Stimulated activated CD4-positive, alpha-beta T cell treated with anti-CD3 and anti-CD28 coated beads, Interleukin-15, amount 100 ng/mL, for 48 hours (primary cell): ENCODE results near the gene NPPA.
"Not testable (repeated sequence)": the region's sequence is repeated elsewhere in the genome, so short reads cannot be mapped to it uniquely, and the experiment has no call there.

Experiments used
- DNase-seq, 2 donors: peaks; one replicate each; pipeline ENCODE4 v3.0.0-alpha.2; 2020; ENCODE audit warnings: low read depth in 2 of 2

NPPA gene

DNA sequence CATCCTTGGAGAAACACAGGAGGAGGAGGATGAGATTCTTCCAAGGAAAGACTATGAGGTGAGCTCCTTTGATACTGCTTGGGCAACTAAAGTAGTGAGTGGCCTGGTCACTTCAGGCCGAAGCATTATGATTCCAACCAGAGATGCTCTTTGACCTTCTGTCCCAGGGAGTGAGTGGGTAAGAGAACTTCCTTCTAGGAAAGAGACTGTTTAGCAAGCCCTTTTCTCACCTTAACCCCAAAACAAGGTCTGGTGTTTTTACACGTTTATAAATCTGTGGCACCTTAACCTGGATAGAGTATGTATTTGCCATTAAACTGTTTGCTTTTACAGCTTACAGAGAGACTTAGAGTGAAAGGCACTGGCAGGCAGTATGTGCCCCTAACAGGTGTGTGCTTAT is 40.5 kb downstream of the NPPA start:
- DNase-seq = no peak

DNA sequence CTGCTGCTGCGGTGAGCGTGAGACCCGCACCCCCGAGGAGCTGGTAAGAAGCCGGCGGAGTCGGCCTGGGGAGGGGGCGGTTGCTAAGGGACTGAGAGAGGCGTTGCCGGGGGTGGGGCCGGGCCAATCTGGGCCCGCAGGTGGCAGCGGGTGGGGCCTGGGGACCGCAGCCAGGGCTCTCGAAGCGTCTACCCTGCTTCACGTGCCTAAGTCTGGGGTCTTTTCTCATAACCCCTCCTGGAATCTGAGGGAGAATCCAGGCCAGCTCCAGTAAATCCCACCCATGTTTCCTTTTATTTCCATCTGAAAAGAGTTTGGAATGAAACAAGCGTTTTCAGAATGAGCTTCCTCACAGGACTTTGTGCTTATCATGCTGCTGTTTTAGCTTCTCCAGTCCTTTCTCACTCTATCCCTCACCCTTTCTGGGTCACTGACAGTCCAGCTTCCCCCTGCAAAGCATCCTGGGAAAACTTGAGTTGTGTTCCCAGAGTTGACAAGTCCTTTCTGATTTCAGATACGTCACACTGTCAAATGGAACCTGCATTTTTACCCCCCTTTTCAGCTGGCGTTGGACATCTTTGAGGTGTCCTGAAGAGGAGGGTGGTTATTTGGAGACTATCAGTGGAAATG is 41.2 kb downstream of the NPPA start:
- no peak for DNase-seq

DNA sequence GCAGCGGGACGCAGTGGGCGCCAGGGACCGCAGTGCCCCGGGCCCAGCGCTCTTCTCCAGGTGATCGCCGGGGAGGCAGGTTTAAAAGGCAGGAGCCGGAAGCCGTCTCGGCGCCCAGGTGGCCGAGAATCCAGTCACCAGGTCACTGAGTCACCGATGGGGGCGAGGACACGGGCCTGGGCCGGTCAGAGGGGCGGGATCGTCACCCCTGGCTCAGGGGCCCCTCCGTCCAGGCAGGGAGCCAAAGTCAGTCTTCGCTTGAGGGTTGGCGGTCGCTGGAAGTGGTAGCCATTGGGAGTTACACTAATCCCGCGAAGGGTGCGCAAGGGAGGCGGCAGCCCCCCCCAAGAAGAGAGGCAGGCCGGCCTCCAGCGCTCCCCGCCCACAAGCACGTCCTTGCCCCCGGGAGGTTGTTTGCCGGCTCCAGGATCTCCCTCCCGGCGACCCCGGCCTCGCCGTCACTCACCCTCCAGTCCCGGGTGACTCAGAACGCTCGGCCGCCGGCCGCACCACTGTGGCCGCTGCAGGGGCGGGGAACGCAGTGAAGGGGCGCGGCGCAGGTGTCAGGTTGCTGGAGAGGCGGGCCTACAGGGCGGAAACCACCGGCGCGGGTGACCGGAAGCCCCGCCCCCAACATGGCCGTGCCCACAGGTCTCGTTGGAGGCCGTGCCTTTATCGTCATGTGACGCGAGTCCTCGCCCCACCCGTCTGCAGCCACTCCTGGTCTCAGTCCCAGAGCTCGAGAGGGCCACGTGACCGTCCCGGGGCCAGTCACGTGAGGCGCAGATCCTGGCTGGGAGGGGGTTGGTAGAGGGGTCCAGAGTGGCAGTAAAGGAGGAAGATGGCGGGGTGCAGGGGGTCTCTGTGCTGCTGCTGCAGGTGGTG is 41.9 kb downstream of the NPPA start, which contains the start of the genes CLCN6 and MTHFR:
Gene CLCN6 (plus strand): TSS at position 770 of the 885 bp plus-strand sequence. CDS start 72 bp downstream, at position 842.
Gene MTHFR (minus strand): TSS at position 543 of the 885 bp plus-strand sequence. CDS start 2,848 bp downstream, outside the sequence.
- DNase-seq = peak; percentile 98

DNA sequence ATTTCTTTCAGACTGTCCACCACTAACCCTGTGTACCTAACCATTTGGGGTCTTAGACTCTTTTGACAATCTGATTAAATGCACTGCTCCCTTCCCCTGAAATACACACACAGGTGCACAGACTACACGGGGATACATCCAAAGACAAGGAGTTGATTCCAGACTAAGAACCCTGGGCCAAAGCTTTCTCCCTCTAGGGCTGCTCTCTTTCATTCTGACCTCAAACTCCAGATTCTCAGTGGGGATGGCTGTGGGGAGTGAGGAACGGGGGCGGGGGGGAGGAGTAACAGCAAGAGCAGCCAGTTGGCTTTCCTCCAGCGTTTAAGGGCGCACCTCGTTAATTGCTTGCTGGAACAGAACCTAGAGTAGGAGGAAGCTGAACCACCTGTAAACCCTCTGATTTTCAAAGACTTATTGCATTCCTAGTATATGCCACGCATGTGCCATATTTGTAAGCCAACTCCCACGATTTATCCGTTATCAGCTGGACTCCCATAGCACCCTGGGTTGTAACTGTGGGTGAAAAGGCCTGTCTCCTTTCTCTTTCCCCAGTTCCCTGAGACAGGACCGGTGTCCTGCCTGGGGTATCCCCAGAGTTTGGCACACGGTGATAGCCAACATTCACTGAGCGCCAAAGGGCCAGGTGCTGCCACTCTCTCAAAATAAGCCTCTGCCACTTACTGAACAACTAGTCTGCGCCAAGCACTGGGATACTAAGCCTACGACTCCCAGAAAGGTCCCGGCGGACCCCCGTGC is 42.7 kb downstream of the NPPA start:
- peak in 1 of 2 donors; percentile 26 for DNase-seq

DNA sequence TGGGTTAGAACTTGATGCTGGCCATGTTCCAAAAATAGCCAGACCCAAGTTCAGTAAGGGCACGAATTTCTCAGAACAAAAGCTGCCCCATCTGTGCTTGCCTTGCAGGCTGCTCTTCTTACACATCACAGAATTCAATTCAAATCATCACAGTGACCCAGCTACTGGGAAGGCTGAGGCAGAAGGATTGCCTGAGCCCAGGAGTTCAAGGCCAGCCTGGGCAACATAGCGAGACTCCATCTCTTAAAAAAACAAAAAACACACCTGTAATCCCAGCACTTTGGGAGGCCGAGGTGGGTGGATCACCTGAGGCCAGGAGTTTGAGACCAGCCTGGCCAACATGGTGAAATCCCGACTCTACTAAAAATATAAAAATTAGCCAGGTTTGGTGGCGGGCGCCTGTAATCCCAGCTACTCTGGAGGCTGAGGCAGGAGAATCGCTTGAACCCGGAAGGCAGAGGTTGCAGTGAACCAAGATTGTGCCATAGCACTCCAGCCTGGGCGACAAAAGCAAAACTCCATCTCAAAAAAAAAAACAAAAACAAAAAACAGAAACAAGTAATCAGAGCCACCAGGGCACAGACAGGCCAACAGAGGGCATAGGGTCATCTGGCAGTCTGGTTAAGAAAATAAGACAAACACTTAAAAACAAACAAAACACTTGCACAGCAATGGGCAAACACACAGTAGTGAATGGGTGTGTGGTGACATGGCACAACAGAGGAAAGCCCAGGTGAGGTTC is 43.5 kb downstream of the NPPA start:
- not testable (repeated sequence) for DNase-seq

DNA sequence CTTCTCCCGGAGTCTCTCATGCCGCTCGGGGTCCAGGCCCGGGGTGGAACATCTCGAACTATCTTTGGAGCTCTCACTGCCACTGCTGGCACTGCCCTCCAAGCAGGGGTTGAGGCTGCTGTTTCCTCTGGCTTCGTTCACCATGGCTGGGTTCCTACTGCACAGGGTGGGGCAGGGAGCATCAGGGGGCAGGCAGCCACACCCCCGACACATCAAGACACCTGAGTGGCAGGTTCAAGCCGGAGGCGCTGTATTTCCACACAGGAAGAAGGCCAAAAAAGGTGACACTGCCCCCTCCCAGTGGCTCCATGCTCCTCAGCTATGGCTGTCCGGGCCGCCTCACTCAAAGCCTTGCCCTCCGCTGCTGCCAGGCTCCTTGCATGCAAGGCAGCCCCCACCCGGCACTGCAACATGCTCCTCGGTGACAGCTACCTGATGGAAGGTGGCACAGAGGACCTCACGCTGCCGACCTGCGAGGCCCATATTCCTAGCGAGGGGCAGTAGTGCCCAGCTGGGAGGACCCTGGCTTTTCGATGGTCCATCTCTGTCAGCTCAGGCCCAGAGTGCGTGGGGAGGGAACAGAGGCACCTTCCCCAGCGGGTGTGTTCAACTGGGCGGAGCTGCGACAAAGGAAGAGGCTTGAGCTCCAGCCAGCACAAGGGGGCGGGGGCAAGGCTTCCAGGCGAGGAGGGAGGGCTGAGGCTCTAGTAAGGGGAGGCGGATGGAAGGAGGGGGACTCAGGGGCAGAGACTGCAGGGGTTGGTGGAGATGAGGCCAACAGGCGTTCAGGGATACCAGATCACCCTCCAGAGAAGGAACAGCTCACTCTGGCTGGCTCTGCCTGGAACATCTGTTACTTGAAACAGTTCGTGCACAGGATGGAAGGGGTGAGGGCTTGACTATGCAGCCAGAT is 44.4 kb downstream of the NPPA start:
- DNase-seq = peak; percentile 34 to 62

DNA sequence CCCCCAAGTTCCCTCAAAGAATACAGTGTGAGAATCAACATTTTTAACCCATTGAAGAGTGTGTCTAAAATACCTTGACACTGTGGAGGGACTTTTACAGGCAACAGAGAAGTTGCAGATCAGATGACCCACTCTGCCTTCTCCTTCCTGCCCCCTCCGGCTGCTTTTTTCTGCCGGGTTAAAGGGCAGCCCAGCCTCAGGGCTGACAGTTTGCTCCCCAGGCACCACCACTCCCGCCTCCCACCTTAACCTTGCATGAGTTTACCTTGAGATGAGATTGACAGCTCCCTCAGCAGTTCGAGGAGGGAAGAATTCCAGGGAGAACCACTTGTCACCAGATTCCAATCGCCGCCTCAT is 45.0 kb downstream of the NPPA start:
- no peak for DNase-seq

DNA sequence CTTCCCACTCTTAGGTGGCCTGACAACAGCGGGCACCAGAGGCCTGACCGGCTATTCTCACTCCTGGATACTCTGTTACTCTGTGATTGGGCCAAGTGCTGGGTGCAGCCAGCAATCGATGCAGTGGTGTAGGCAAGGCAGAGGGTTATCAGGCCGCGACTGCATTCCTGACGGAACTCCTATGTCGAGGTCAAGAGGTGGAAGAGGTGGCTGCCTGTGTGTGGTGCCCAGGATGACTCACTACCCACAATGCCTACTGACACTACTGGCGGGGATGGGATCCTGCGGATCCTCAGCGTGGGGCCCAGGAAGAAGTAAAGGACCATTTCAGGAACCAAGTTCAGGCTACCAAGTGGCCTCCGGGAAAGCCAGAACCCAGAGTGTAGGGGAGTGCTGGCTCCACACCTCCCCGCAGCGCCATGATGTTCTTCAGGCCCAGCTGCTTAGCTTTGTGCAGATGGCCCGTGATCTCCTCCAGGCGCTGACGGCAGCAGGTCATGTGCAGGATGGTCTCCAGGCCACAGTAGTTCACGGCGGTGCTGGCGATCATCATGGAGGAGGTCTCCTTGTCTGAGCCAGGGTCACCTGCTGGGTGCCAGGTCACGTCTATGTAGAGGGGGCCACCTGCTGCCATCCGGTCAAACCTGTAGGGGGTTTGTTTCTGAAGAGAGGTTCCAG is 46.7 kb downstream of the NPPA start:
- DNase-seq = no peak

DNA sequence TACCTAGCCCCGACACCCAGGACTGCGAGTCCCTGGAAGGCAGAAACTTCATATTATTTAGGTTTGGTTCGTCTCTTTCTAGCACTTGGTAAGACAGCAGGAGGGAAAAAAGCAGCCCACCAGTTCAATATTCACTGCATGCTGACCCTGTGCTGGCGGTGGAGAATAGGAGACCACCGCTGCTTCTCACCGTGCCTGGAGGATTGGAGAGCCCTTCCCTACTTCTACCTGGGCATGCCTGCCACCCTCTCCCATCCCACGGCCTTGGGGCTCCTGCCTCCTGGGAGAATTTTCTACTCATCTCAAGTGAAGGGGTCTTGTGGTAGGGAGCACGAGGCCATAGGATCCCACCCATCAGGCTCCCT is 47.2 kb downstream of the NPPA start:
- no peak for DNase-seq

DNA sequence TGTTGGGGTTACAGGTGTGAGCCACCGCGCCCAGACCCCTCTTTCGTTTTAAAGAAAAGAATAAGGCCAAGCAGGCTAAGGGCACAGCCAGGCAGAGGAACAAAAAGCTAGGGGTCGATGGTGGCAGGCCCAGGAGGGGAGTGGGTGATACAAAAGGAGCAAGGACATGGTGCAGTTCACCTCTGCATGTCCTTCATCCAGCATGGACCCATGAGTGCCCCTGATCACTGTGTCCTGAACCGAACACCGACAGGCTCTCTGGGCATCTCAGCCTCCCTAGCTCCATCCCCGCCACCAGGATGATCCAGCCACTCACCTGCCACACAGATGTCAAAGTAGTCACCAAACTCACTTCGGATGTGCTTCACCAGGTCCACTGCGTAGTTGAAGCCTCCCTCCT is 47.7 kb downstream of the NPPA start:
- no peak for DNase-seq

DNA sequence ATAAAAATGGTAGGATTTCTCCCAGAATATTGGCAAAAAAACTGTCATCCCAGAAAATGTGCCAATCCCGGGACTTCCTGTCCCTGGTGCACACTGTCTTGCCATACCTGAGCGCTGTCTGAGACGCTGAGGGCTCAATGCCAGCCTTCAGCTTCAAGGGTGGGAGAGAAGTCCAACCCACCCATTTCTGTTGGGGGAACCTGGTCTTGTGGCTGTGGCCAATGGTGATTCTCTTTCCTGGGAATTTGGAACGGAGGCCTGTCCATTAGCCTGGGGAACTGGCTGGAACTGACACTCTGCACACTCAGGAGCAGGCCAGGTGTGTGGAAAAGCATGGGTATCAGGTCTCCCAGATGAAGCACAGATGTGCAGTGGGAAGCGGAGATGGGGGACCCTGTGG is 48.5 kb downstream of the NPPA start:
- no peak for DNase-seq

DNA sequence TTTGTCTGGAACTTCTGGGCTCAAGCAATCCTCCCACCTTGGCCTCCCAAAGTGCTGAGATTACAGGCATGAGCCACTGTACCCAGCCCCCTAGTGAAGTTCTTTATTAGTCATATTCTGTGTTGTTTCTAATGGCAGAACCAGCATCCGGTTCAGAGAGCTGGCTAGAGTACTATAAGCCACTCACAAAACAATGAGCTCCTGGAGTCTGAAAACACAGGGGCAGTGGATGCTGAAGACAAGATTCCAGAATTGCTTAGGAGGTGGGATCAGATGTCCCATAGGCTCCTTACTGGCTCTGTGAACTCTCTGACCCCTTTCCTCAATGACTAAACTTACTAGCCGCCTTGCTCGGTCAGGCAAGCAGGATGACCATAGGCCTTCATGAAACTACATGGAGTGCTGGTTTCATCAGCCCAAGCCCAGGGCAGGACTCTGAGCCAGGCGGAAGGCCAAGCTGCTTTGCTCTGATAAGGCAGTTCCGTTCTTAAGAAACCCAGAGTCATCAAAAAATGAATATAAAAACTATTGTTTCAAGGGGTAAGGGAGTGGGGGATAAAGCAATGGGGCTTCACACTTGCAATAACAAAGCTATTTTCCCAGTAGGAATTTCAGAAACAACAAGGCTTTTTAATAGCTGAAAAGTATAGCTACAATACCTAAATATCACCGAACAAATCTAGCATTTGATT is 49.9 kb downstream of the NPPA start:
- no peak for DNase-seq

DNA sequence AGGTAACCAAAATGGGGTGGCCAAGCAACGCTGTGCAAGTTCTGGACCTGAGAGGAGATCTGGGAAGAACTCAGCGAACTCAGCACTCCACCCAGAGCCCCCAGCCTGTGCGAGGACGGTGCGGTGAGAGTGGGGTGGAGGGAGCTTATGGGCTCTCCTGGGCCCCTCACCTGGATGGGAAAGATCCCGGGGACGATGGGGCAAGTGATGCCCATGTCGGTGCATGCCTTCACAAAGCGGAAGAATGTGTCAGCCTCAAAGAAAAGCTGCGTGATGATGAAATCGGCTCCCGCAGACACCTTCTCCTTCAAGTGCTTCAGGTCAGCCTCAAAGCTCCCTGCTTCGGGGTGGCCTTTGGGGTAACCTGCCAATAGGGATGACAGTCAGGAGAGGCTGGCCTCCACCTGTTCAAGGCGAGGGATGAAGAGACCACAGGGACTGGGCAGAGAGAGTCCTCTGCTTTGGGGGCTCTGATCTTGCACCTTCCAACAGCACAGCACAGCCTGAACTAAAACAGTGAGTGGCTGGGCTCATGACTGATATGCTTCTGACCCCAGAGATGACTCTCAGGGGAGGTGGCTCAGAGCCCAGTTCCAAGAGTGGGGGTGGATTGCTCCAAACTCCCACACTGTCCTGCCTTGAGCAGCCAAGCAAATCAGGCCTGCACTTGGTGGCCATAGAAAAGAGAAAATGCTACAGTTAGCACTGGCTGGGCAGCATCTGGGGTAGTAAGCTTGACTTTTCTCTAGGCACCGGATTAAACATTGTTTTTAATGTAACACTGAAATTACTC is 51.4 kb downstream of the NPPA start:
- DNase-seq = no peak
